Epithelial cell of proximal tubule (primary cell): ENCODE results near the gene USE1. TPM values are rescaled to one million over a fixed set of nuclear protein-coding genes. Genes with fewer than 3 reads are reported as not detected.
"Not testable (repeated sequence)": the region's sequence is repeated elsewhere in the genome, so short reads cannot be mapped to it uniquely, and the experiment has no call there.

Experiments
- DNase-seq: peaks from one replicate; pipeline ENCODE4 v3.0.0-alpha.2; 2011; ENCODE audit warnings: low read depth
- H3K4me3 ChIP-seq: 2 replicates; pipeline ENCODE4 v1.5.1; 2011; ENCODE audit warnings: low read depth, mild to moderate bottlenecking, low read length
- total RNA-seq: library from RNA; depleted of rRNA; stranded (reverse); fragments of >200 nt; gene quantifications from 2 replicates; pipeline ENCODE4 v1.2.3, GENCODE V29; 2015
- TF ChIP-seq, protein P1 (sequence below): conservative IDR thresholded peaks from 2 replicates; pipeline ENCODE4 v1.5.1; 2012; ENCODE audit warnings: low read depth, mild to moderate bottlenecking, low read length

Gene USE1
- total RNA-seq, 1 donor from 2014 or later = 25.3 TPM

DNA sequence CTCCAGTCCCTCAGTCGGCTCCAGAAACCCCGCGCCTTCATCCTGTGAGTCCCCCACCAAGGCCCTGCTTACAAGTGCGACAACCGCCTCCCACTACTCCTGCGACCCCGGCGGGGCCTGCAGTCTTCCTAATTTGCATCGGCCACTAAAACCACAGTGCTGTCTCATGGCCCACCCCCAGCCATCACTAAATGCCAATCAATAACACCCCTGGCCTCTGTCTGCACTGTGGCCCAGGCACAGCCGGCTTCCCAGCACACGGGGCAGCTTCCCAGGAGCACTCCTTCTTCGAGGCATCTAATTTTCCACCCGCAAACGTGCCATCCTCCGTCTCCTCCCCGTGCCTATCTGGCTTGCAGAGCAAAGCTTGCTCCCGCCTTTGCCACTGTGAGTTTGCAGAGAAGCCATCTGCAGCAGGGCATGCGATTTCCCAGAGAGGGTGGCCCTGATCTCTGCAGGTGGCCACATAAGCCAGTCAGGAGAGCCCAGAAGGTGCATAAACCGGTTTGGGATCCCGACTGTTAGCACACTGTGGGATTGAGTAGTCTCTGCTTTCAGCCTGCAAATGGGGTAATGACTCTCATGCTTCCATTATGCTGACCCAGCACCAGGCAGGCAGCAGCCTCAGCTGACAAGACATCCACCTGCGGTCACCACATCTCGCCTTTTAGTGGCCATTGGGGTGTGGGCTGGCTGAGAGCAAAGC is 34.0 kb upstream of the USE1 start:
- H3K4me3 ChIP-seq = no peak overlapping the region
- TF ChIP-seq, protein P1, sequence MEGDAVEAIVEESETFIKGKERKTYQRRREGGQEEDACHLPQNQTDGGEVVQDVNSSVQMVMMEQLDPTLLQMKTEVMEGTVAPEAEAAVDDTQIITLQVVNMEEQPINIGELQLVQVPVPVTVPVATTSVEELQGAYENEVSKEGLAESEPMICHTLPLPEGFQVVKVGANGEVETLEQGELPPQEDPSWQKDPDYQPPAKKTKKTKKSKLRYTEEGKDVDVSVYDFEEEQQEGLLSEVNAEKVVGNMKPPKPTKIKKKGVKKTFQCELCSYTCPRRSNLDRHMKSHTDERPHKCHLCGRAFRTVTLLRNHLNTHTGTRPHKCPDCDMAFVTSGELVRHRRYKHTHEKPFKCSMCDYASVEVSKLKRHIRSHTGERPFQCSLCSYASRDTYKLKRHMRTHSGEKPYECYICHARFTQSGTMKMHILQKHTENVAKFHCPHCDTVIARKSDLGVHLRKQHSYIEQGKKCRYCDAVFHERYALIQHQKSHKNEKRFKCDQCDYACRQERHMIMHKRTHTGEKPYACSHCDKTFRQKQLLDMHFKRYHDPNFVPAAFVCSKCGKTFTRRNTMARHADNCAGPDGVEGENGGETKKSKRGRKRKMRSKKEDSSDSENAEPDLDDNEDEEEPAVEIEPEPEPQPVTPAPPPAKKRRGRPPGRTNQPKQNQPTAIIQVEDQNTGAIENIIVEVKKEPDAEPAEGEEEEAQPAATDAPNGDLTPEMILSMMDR = no peak
- no peak for DNase-seq

DNA sequence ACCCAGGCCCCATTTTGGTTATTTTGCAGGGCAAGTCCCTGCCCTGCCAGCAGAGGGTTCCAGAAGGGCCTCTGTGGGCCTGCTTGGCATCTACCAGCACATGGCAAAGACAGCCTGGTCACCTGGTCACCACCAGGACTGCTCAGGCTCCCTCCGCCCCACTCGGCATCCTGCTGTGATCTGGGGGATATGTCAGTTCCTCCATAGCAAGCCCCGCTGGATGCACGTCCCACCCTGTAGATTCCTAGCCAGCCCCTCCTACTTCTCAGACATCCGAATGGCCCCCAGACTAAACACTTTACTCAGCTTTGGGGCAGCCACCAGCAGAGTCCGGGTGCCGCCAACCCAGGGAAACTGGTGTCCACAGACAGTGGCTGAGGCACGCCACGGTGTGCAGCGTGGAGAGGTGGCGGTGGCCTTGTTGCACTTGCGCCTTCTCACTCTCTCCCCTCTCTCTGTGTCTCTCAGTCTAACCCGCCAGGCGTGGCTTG is 31.8 kb upstream of the USE1 start:
- no peak for DNase-seq
- H3K4me3 ChIP-seq = no peak overlapping the region
- TF ChIP-seq, protein P1 = no peak

DNA sequence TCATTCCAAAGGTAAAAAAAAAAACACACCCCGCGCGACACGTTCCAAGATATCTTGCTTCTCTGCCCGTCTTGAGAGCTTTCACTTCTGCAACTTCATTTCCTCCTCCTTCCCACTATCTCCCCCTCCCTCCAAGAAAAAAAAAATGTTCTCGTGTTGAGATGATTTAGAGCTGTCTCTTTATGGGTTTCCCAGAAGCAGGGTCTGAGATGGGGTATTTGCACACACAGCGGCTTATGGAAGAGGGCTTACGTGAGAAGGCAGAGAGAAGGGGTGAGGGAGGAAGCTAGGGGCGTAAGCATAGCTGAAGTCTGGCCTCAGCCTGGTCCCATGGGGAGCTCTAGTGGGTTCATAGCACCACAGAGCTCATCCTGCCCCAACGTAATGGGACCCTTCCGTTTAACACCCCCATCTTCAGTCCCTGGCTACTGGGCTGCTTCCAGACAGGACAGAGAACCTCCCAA is 31.3 kb upstream of the USE1 start:
- DNase-seq = no peak
- TF ChIP-seq, protein P1 = no peak
- no peak overlapping the region for H3K4me3 ChIP-seq

DNA sequence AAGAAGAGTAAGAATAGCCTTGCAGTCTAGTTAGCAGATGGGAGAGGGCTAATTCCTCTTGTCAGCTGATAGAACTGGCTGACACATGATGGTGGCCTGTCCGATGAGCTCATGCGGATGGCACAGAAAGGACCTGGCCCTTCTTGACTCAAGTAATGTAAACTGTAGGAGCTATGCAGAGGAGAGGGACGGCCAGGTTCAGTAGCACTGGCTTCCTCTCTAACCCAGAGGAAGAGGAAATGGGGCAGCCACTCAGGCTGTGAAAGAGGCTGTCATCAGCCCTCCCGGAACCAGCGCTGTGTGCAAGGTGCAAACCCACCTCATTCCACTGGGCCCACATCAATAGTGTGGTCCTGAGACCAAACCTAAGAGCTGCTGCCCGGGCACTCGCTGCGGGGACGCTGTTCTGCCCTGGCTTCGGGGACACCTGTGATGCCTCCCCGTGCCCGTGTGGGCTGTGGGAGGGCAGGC is 30.8 kb upstream of the USE1 start:
- no peak overlapping the region for H3K4me3 ChIP-seq
- no peak for DNase-seq
- TF ChIP-seq, protein P1 = no peak

DNA sequence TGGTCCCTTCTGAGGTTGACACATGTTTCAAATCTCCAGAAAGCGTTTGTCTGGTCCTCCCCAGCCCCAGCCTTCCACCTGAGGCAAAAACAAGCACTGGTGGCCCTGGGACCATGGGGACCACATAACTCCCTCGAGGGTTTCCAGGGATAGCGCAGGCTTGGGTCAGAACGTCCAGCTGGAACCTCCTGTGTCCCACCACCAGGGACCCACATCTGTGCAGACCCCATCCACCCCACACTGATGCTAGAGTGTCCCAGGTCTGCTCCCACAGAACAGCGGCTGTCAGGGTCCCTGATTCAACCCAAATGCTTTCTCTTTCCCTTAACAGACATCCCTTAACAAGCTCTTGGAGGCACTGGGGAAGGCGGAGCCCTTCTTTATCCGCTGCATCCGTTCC is 29.6 kb upstream of the USE1 start:
- TF ChIP-seq, protein P1 = no peak
- no peak overlapping the region for H3K4me3 ChIP-seq
- no peak for DNase-seq

DNA sequence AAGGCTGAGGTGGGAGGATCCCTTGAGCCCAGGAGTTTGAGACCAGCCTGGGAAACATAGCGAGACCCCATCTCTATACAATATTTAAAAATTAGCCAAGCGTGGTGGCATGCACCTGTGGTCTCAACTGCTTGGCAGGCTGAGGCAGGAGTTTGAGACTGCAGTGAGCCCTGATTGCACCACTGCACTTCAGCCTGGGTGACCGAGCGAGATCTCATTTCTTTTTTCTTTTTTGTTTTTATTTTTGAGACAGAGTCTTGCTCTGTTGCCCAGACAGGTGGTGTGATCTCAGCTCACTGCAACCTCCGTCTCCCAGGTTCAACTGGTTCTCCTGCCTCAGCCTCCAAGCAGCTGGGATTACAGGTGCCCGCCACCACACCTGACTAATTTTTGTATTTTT is 23.4 kb upstream of the USE1 start:
- H3K4me3 ChIP-seq = not testable (repeated sequence)

DNA sequence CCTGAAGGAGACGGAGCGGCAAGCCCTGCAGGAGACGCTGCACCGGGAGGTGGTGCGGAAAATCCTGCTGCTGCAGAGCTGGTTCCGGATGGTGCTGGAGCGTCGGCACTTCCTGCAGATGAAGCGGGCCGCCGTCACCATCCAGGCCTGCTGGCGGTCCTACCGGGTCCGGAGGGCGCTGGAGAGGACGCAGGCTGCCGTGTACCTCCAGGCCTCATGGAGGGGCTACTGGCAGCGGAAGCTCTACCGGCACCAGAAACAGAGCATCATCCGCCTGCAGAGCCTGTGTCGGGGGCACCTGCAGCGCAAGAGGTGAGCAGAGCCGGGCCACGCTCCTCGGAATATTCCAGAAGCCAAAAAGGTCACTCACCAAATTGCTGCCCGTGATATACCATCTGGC is 22.4 kb upstream of the USE1 start:
- TF ChIP-seq, protein P1 = no peak
- no peak for DNase-seq
- H3K4me3 ChIP-seq = no peak overlapping the region

More for the DNA sequence above, 23.4 kb upstream of the USE1 start:
- not testable (repeated sequence) for DNase-seq
